SK-N-DZ (cell line): Measurements from ENCODE around the gene LAIR1. TPM values are rescaled to one million over a fixed set of nuclear protein-coding genes. Genes with fewer than 3 reads are reported as not detected.
"Not testable (repeated sequence)": the region's sequence is repeated elsewhere in the genome, so short reads cannot be mapped to it uniquely, and the experiment has no call there.

Source experiments
- DNase-seq: peaks from one replicate; pipeline ENCODE4 v3.0.0-alpha.2; 2015; ENCODE audit warnings: low spot score
- polyA plus RNA-seq, 2 experiments: library from polyadenylated mRNA; depleted of rRNA; stranded (reverse); fragments of >200 nt; gene quantifications; 2 replicates each; pipeline ENCODE4 v1.2.3, GENCODE V29; 2014

LAIR1 gene
- not detected in 2 replicates for polyA plus RNA-seq (2014; cell fraction: cytosol; rRNA removed)
- polyA plus RNA-seq (2014; cell fraction: nucleus; rRNA removed): not detected in 2 replicates

DNA sequence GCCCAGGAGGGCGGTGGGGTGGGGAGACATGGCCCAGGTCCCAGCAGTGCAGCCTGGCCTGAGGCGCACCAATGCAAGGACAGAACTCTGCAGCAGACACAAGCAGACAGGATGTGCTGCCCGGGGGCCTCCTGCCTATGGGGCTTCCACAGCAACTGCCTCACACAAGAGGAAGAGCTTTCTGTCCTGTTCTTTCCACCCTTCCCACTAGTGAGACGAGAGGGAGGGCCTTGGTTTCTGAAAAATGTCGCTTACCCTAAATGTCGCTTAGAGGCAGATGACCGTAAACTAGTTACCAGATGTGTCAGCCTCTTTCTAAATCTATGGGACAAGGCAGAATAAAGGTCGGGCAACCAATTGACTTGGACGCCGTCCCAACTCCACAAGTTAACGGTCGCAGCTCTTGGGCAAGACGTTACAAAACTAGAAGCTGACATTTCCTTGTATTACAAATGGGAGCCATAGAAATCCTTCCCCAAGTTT lies at the start of gene LAIR1:
Gene LAIR1, minus strand, starts transcription at position 157 of the 483 bp plus-strand sequence. Its CDS starts 127 bp downstream, at position 30.
- no peak for DNase-seq

DNA sequence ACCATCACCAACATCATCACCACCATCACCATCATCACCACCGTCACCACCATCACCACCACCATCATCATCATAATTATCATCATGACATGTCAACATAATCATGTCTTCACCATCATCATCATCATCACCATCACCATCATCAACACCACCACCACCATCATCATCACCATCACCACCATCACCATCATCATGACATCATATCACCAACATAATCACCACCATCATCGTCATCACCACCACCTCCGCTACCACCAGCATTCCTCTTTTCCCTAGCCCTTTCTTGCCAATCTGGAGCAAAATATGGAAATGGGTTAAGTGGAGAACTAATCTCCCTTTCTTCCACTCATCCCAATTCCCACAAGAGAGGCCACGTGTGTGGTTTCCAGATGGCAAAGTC lies 49.4 kb upstream of the LAIR1 start:
- DNase-seq: no peak

DNA sequence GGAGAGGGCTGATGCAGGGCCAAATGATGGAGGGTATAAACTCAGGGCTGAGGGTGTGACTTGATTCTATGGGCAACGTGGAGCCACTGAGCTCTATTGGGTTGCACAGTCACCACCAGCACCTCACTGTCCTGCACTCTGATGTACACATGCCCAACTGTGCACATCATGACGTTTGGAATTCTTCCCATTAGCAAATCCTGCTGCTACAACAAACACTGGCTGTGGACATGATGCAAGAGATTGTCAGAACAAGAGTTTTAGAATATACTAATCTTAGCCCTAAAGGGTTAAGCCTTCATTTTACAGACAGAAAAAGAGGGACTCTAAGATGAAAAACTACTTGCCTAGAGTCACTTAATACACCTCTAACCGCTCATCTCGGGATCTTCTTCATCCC lies 48.1 kb upstream of the LAIR1 start:
- no peak for DNase-seq

- no peak for DNase-seq
Observed at GRCh38 chr19:54411033-54411432, 46.3 kb upstream of the LAIR1 start.

DNA sequence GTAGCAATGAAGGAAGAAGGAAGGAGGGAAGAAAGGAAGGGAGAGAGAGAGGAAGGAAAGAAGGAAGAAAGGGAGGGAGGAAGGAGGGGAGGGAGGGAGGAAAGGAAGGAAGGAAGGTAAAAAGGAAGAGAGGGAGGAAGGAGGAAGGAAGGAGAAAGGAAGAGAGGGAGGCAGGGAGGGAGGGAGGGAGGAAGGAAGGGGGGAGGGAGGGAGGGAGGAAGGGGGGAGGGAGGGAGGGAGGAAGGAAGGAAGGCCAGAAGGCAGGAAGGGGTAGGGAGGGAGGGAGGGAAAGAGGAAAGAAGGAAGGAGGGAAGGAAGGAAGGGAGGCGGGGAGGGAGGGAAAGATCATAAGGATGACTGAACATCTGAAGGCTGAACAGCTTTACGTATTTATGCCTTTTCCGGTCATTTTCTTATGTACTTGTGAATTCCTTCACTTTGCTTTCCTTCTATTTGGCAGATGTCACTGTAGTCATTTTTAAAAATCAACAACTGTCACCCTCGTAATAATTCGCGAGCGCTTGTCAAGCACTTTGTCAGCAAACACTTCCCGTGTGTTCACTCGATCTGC lies 43.8 kb upstream of the LAIR1 start:
- DNase-seq: no peak

- DNase-seq: no peak
Observed at GRCh38 chr19:54407780-54408179, 43.0 kb upstream of the LAIR1 start.

GRCh38 chr19:54405628-54406027 lies 40.9 kb upstream of the LAIR1 start:
- DNase-seq: no peak

DNA sequence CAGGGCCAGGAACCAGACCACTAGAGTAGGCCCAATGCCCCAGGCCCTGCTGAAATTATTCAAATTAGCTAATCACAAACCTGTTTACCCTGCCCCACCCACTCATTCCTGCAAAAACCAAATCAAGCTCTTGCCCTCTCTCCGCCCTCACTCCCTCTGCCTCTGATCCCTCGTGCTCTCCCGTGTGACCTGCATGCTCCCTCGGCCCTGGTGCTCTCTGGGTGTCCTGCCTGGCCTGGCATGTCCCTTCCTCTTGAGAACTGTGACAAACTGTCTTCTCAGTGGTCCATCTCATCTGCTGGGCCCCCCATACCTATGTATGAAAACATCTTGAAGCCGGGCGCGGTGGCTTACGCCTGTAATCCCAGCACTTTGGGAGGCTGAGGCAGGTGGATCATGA lies 38.3 kb upstream of the LAIR1 start:
- DNase-seq: no peak

- DNase-seq: no peak
Observed at GRCh38 chr19:54400913-54401312, 36.2 kb upstream of the LAIR1 start.

GRCh38 chr19:54399189-54399588 lies 34.5 kb upstream of the LAIR1 start:
- no peak for DNase-seq

GRCh38 chr19:54395685-54396084 lies 31.0 kb upstream of the LAIR1 start:
- DNase-seq: no peak

GRCh38 chr19:54393381-54393780 lies 28.6 kb upstream of the LAIR1 start:
- no peak for DNase-seq

DNA sequence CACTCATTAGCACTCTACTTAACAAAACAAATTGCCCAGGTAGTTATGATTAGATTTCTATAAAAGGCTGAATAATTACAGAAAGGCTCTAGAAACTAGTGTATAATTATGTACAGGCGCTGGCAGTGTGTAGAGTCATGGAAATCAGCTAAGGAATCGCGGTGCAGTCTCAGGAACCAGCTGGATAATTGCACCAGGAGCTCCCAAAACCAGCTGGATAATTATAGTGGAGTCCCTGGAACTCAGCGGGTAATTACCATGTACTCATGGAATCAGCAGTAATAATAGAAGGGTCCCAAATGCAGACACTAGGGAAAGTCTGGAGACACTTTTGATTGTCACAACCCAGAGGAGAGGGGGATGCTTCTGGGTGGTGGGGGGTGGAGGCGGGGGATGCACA lies 27.4 kb upstream of the LAIR1 start:
- DNase-seq: no peak

GRCh38 chr19:54391589-54392061 lies 26.9 kb upstream of the LAIR1 start:
- no peak for DNase-seq

DNA sequence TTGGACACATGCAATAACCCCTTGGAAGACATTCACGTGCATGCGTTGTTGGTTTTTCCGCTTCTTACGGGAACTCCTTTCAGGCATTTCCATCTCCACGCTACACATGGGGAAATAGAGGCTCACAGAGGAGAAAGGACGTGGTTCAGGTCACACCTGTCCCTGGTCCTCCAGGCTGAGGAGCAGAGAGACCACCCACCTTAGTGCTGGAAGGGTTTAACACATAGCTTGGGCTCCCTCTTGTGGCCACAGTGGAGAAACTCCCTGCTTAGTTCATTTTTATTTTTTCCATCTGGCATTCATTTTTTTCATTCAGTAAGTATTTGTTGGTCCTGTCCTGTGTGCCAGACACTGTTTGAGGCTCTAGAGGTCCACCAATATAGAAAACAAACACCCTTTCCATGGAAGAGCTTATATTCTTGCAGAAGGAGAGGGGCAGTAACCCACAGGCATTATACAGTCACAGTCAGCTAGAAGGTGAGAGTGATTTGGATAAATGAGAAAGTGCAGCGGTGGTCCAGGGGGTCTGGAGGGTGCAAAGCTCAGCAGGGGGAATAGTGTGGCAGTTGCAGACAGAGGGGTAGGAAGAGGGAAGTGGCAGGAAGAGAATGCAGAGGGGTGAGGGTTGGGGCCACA lies 26.3 kb upstream of the LAIR1 start:
- DNase-seq: peak; percentile 57

DNA sequence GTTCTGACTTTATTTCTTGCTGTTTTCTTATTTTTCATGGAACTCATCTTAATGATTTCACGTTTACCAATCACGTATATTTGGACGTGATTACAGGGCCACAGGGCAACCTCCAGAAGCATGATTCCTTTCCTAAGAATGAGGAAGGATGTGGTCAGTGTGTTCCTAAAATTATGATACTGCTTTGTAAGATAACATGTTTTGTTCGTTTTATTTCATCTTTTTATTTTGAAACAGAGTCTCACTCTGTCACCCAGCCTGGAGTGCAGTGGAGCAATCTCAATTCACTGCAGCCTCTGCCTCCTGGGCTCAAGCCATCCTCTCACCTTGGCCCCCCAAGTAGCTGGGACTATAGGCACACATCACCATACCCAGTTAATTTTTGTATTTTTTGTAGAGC lies 24.8 kb upstream of the LAIR1 start:
- no peak for DNase-seq

- DNase-seq: no peak
Observed at GRCh38 chr19:54388802-54389139, 24.0 kb upstream of the LAIR1 start.

DNA sequence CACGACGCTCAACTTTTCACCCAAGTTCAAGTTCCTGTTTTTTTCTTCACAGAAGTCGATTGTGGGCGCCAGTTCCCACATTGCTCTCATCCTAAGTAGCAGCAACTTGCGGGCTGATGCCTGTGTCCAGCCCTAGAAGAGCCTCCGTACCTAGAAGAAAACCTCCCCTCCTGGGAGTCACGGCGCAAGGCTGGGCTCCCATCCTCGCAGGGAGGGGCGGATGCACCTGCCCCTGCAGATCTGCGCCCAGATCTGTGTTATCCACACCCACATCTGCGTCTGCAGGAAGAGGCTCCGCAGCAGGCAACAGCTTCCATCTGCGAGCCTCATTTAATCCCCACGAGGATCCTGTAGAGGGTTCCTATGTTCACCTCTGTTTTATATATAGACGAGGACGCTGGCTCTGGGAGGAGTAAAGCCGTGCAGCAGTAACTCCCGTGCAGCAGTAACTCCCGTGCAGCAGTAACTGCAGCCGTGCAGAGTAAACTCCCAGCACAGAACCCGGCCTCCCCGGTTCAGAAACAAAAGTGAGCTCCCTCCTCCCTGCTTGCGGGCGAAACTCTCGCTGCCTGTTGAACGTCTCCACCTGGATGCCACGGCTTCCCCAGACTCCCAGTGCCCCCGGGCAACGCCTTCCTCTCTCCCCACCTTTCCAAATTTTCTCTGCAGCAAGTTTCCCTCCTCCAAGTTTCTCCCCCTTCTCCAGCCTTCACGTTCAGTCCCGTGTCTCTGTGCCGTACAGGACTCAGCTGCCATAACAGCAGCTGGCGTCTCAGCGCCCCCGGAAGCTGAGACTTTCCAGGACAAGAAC lies 23.5 kb upstream of the LAIR1 start:
- DNase-seq: no peak

DNA sequence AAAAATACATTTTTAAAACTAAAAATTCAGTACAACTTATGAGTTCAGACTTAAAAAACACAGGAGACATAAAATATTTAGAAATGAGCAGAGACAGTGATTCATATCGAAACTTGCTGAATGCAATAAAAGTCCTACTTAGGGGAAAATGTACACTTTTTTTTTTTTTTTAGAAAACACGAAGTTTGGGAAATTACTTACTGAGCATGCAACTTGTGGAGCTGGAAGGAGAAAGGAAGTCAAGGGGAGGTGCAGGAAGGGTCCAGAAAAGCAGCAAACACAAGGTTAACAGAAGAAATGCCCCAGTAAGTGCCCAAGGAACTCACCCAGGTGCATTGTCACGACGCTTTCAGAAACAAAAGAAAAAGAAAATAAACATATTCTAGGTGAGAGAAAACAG lies 18.6 kb upstream of the LAIR1 start:
- no peak for DNase-seq

GRCh38 chr19:54382041-54382440 lies 17.3 kb upstream of the LAIR1 start:
- DNase-seq: not testable (repeated sequence)

GRCh38 chr19:54380897-54381296 lies 16.2 kb upstream of the LAIR1 start:
- DNase-seq: no peak

- DNase-seq: no peak
Observed at GRCh38 chr19:54379187-54379678, 14.5 kb upstream of the LAIR1 start.
